Measurements from ENCODE around the gene SYDE1. TPM values are rescaled to one million over a fixed set of nuclear protein-coding genes. Genes with fewer than 3 reads are reported as not detected.
"Not testable (repeated sequence)": the region's sequence is repeated elsewhere in the genome, so short reads cannot be mapped to it uniquely, and the experiment has no call there.

Gene SYDE1
- total and polyA plus RNA-seq, 10 of the 15 experiments (the other 5 are each of a cell fraction or from before 2014, with no cell fraction given): not detected

- no peak overlapping the region for H3K9ac ChIP-seq (ENCODE audit: control insufficient read depth, insufficient read depth, low read length)
- intact Hi-C loops (cut with micrococcal nuclease; ENCODE audit: unreplicated experiment) (no loop called here), in situ Hi-C loops (cut with MboI) (no loop called here)
- no peak overlapping the region for H2AFZ ChIP-seq (ENCODE audit: control insufficient read depth, low read depth, low read length)
- H3K79me2 ChIP-seq (ENCODE audit: control insufficient read depth, insufficient read depth, low read length): no peaks in the 10 kb centered on the region
- H3K36me3 ChIP-seq (ENCODE audit: control insufficient read depth in 2 of 2, insufficient read depth in 2 of 2, low read length in 1 of 2): no peaks in the 10 kb centered on the region
- H4K20me1 ChIP-seq (ENCODE audit: control insufficient read depth, insufficient read depth): no peaks in the 10 kb centered on the region
- no peaks in the 10 kb centered on the region for H3K4me1 ChIP-seq (ENCODE audit: control insufficient read depth, insufficient read depth, low read length)
- 66% methylated on average over 12 of the region's 12 CpGs for WGBS (ENCODE audit: insufficient coverage, insufficient replicate concordance, low lambda C conversion rate, missing lambda C conversion rate)
- no peaks in the 10 kb centered on the region; a peak in 1 of 4 replicates for H3K27me3 ChIP-seq (replicated peaks in 1 of 2; ENCODE audit: control insufficient read depth in 2 of 2, insufficient read depth in 2 of 2, low read length in 1 of 2)
- ChIA-PET RAD21 (ENCODE audit: unreplicated experiment) (no interaction called here), CTCF (no interaction called here), SMC1A (ENCODE audit: uncharacterized antibody, unreplicated experiment) (no interaction called here), POLR2A (no interaction called here)
- H3K4me2 ChIP-seq (ENCODE audit: control insufficient read depth, insufficient read depth): no peak overlapping the region
- no peaks in the 10 kb centered on the region for H3K9me3 ChIP-seq (replicated peaks; ENCODE audit: control insufficient read depth, insufficient read depth, low read length)
- no peak for TF ChIP-seq LARP7 (IDR thresholded peaks at IDR 0.05)
- no peak for TF ChIP-seq KAT2A (conservative IDR thresholded peaks at IDR 0.05; ENCODE audit: control insufficient read depth, low read depth, low read length)
- TF ChIP-seq, protein P1, sequence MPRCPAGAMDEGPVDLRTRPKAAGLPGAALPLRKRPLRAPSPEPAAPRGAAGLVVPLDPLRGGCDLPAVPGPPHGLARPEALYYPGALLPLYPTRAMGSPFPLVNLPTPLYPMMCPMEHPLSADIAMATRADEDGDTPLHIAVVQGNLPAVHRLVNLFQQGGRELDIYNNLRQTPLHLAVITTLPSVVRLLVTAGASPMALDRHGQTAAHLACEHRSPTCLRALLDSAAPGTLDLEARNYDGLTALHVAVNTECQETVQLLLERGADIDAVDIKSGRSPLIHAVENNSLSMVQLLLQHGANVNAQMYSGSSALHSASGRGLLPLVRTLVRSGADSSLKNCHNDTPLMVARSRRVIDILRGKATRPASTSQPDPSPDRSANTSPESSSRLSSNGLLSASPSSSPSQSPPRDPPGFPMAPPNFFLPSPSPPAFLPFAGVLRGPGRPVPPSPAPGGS (IDR thresholded peaks at IDR 0.05; ENCODE audit: borderline replicate concordance, insufficient read depth, low read depth, low read length, poor library complexity, severe bottlenecking): no peak
- TF ChIP-seq, protein P2, sequence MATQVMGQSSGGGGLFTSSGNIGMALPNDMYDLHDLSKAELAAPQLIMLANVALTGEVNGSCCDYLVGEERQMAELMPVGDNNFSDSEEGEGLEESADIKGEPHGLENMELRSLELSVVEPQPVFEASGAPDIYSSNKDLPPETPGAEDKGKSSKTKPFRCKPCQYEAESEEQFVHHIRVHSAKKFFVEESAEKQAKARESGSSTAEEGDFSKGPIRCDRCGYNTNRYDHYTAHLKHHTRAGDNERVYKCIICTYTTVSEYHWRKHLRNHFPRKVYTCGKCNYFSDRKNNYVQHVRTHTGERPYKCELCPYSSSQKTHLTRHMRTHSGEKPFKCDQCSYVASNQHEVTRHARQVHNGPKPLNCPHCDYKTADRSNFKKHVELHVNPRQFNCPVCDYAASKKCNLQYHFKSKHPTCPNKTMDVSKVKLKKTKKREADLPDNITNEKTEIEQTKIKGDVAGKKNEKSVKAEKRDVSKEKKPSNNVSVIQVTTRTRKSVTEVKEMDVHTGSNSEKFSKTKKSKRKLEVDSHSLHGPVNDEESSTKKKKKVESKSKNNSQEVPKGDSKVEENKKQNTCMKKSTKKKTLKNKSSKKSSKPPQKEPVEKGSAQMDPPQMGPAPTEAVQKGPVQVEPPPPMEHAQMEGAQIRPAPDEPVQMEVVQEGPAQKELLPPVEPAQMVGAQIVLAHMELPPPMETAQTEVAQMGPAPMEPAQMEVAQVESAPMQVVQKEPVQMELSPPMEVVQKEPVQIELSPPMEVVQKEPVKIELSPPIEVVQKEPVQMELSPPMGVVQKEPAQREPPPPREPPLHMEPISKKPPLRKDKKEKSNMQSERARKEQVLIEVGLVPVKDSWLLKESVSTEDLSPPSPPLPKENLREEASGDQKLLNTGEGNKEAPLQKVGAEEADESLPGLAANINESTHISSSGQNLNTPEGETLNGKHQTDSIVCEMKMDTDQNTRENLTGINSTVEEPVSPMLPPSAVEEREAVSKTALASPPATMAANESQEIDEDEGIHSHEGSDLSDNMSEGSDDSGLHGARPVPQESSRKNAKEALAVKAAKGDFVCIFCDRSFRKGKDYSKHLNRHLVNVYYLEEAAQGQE (IDR thresholded peaks at IDR 0.05; ENCODE audit: low read depth, low read length): no peak
- no peak for TF ChIP-seq HDGF (IDR thresholded peaks at IDR 0.05)
- ATAC-seq: no peak
- DNase-seq (ENCODE audit: low read depth, low spot score): no peak
- H3K4me3 ChIP-seq: no peak overlapping the region
- BruUV-seq (replicated peaks): no TSS peak
- no peak overlapping the region for H3K27ac ChIP-seq (ENCODE audit: control insufficient read depth, insufficient read depth)
- FAIRE-seq: no peak
These were observed 45.2 kb upstream of the SYDE1 start for GRCh38 chr19:15062036-15062435.

DNA sequence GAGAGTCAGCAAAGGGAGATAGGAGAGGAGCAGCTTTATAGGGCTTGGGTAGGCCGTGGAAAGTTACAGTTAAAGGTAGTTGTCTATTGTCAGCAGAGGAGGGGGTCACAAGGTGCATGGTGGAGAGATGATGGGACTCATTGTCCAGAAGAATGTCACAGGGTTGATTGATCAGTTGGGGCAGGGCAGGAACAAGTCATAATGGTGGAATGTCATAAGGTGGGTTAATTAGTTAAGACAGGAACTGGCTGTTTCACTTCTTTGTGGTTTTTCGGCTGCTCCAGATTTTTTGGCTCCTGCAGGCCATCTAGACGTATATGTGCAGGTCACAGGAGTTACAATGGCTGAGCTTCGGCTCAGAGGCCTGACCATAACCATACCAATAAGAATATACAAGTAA is 36.8 kb upstream of the SYDE1 start:
- BruUV-seq (replicated peaks); H3K9ac ChIP-seq (ENCODE audit: control insufficient read depth, insufficient read depth, low read length); H3K4me1 ChIP-seq (ENCODE audit: control insufficient read depth, insufficient read depth, low read length); DNase-seq (ENCODE audit: low read depth, low spot score); in situ Hi-C loops (cut with MboI); H3K4me3 ChIP-seq; H3K79me2 ChIP-seq (ENCODE audit: control insufficient read depth, insufficient read depth, low read length); RAD21 ChIA-PET (ENCODE audit: unreplicated experiment); POLR2A ChIA-PET; ATAC-seq; H3K9me3 ChIP-seq (replicated peaks; ENCODE audit: control insufficient read depth, insufficient read depth, low read length); H3K36me3 ChIP-seq (ENCODE audit: control insufficient read depth in 2 of 2, insufficient read depth in 2 of 2, low read length in 1 of 2); H2AFZ ChIP-seq (ENCODE audit: control insufficient read depth, low read depth, low read length); H3K4me2 ChIP-seq (ENCODE audit: control insufficient read depth, insufficient read depth); H3K27ac ChIP-seq (ENCODE audit: control insufficient read depth, insufficient read depth); CTCF ChIA-PET; H3K27me3 ChIP-seq (replicated peaks in 1 of 2; ENCODE audit: control insufficient read depth in 2 of 2, insufficient read depth in 2 of 2, low read length in 1 of 2); intact Hi-C loops (cut with micrococcal nuclease; ENCODE audit: unreplicated experiment); FAIRE-seq; H4K20me1 ChIP-seq (ENCODE audit: control insufficient read depth, insufficient read depth): not testable (repeated sequence)
- 1% methylated on average over 4 of the region's 4 CpGs for WGBS (ENCODE audit: insufficient coverage, insufficient replicate concordance, low lambda C conversion rate, missing lambda C conversion rate)
- SMC1A ChIA-PET (ENCODE audit: uncharacterized antibody, unreplicated experiment): interaction anchor here (0.8 kb wide), 1 partner anchor 12 kb away, joined by 3 read pairs; no protein-coding TSS in a partner anchor
